ENCODE measurements around the gene STX18. TPM values are rescaled to one million over a fixed set of nuclear protein-coding genes. Genes with fewer than 3 reads are reported as not detected.

STX18 gene
- polyA plus RNA-seq, 1 donor: 42.5 TPM

DNA sequence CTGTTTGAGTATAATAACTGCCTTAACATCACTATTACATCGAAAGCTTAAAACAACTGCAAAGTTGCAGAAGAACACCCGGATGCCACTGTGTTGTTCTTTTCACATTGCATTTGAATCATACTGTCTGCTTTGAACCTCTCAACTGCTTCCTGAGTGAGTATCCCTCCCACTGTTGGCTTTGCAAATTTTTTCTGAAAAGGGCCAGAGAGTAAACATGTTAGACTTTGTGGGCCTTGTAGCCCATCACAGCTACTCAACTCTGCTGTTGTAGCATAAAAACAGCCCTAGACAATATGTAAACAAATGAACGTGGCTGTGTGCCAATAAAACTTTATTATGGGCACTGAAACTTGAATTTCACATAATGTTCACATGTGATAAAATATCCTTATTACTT, 78.9 kb downstream of the STX18 start:
- peaks cover 44% of the 10 kb centered on the region for H3K36me3 ChIP-seq (ENCODE audit: control insufficient read depth, insufficient read depth, low read length)
- no peaks in the 10 kb centered on the region for H3K4me1 ChIP-seq (ENCODE audit: control insufficient read depth, insufficient read depth, low read length)
- H3K27me3 ChIP-seq (ENCODE audit: control insufficient read depth, insufficient read depth, low read length): no peaks in the 10 kb centered on the region
- WGBS (ENCODE audit: insufficient coverage, low lambda C conversion rate): 20% methylated on average over 1 of the region's 3 CpGs
- H3K4me3 ChIP-seq (ENCODE audit: low read length): no peak overlapping the region
- DNase-seq: no peak
- no peak overlapping the region for H3K27ac ChIP-seq (ENCODE audit: low read length)
- no peaks in the 10 kb centered on the region for H3K9me3 ChIP-seq (ENCODE audit: control insufficient read depth, low read depth, low read length)

DNA sequence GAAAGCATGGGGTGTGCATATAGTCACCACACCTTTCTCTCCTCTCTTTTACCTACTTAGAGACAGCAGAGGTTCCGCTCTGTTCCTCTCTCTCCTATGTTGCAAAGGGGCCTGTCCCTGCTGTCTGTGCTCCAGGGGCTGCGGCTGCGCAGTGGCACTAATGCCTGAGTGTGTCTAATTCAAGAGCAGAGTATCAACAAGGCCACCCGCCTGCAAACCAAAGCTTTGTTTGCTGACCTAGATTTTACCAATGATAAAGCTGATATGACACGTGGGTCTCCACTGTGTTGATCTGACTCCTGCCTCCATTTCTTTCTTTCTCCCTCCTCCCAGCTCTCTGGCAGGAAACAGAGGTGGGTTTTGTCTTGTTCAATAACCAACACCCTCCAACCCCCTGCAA, 80.0 kb downstream of the STX18 start:
- DNase-seq: peak in 1 of 2 donors; percentile 6
- no peaks in the 10 kb centered on the region for H3K27me3 ChIP-seq (ENCODE audit: control insufficient read depth, insufficient read depth, low read length)
- no peak overlapping the region for H3K27ac ChIP-seq (ENCODE audit: low read length)
- no peaks in the 10 kb centered on the region for H3K9me3 ChIP-seq (ENCODE audit: control insufficient read depth, low read depth, low read length)
- no peak overlapping the region for H3K4me3 ChIP-seq (ENCODE audit: low read length)
- WGBS (ENCODE audit: insufficient coverage, low lambda C conversion rate): 8% methylated on average over 2 of the region's 5 CpGs
- peaks cover 35% of the 10 kb centered on the region for H3K36me3 ChIP-seq (ENCODE audit: control insufficient read depth, insufficient read depth, low read length)
- H3K4me1 ChIP-seq (ENCODE audit: control insufficient read depth, insufficient read depth, low read length): no peaks in the 10 kb centered on the region

DNA sequence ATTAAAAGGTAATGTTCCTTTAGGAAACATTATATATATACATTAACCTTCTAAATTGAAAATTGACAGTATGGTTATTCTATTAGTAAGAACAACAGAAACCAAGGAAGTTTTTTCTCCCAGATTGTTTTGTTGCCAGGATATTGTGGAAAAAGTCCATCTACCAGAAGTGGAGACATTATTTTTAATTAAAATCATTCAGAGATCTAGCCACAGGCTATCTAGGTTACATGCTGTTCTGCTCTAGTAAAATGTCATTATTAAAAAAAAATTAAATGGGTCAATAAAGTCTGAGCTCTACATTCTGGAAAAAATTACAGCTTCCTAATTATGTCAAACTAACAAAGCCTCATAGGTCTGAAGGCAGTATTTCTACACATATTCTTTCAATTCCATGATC, 80.7 kb downstream of the STX18 start:
- no peaks in the 10 kb centered on the region for H3K27me3 ChIP-seq (ENCODE audit: control insufficient read depth, insufficient read depth, low read length)
- peaks cover 35% of the 10 kb centered on the region for H3K36me3 ChIP-seq (ENCODE audit: control insufficient read depth, insufficient read depth, low read length)
- no peak for DNase-seq
- no peaks in the 10 kb centered on the region for H3K4me1 ChIP-seq (ENCODE audit: control insufficient read depth, insufficient read depth, low read length)
- H3K9me3 ChIP-seq (ENCODE audit: control insufficient read depth, low read depth, low read length): no peaks in the 10 kb centered on the region
- no peak overlapping the region for H3K27ac ChIP-seq (ENCODE audit: low read length)
- H3K4me3 ChIP-seq (ENCODE audit: low read length): no peak overlapping the region

DNA sequence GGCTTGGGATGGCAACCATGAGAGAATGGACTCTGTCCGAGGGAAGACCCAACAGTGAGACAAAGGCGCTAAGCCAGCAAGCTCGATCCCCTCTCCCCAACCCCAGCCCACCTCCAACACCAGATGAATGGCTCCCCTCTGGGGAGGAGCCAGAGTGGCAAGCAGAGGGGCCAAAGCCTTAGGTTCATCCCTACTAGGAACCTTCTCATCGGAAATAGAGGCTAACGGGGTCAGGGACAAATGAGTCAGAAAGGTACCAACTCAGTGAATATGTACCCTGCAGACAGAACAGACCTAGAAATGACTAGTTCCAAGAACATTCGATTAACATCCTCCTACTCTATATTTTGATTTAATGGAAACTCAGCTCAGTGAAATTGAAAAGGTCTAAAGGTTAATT, 81.1 kb downstream of the STX18 start:
- DNase-seq: no peak
- no peak overlapping the region for H3K27ac ChIP-seq (ENCODE audit: low read length)
- no peaks in the 10 kb centered on the region for H3K9me3 ChIP-seq (ENCODE audit: control insufficient read depth, low read depth, low read length)
- no peaks in the 10 kb centered on the region for H3K27me3 ChIP-seq (ENCODE audit: control insufficient read depth, insufficient read depth, low read length)
- 100% methylated on average over 3 of the region's 6 CpGs for WGBS (ENCODE audit: insufficient coverage, low lambda C conversion rate)
- H3K4me1 ChIP-seq (ENCODE audit: control insufficient read depth, insufficient read depth, low read length): no peaks in the 10 kb centered on the region
- H3K36me3 ChIP-seq (ENCODE audit: control insufficient read depth, insufficient read depth, low read length): peaks cover 35% of the 10 kb centered on the region
- H3K4me3 ChIP-seq (ENCODE audit: low read length): no peak overlapping the region

DNA sequence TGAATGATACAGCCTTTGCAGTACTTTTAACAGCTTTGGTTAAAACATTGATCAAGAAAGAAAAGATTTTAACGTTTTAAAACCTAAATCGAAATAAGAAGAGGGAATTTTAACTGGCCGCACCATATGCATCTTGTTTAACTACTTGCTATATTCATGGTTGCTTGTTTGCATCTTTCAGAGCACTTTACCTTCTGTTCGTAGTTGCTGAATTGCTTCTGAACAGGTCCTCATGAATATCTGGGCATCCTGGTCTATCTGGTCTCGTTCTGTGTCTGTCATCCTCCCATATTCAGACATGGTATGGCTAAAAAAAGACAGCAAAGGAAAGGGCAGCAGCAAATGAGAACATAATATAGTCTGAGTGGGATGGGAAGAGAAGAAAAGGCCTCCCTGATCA, 82.7 kb downstream of the STX18 start:
- Histone ChIP-seq H3K4me1 (ENCODE audit: control insufficient read depth, insufficient read depth, low read length) (no peaks in the 10 kb centered on the region), H3K27ac (ENCODE audit: low read length) (no peak overlapping the region), H3K36me3 (ENCODE audit: control insufficient read depth, insufficient read depth, low read length) (peaks cover 41% of the 10 kb centered on the region), H3K9me3 (ENCODE audit: control insufficient read depth, low read depth, low read length) (no peaks in the 10 kb centered on the region), H3K4me3 (ENCODE audit: low read length) (no peak overlapping the region), H3K27me3 (ENCODE audit: control insufficient read depth, insufficient read depth, low read length) (no peaks in the 10 kb centered on the region)
- no peak for DNase-seq
- WGBS (ENCODE audit: insufficient coverage, low lambda C conversion rate): 97% methylated on average over 4 of the region's 5 CpGs

DNA sequence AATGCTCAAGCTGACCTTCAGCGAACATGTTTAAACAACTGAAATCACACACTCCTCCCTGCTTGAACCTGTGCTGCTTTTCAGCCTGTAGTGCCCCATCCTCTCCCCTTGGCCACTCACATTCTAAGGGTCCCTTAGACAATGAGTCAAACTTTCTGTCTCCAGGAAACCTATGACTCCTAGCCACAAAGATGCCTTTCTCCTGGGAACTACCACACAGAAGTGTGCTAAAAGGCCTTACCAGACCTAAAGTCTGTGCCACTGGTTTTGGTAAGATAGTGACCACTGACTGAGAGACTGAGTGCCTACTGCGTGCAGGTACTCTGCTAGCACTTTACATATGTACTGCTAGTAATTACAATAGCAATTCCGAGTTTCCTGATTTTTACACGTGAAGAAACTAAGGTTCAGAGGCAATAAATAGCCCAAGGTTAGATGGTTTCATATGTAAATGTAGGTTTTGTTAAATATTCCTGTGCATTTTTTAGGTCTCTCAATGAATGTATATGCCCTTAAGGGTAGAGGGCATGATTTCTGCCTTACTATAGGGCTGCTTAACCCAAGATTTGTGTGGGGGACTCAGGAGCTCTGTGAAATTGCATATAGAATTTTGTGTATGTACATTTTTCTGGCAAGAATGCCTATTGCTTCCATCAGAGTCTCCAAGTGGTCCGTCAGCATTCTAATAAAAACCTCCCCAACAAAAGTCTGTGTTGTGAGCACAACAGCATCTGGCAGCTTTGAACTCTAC, 83.9 kb downstream of the STX18 start:
- no peak for DNase-seq
- no peak overlapping the region for H3K27ac ChIP-seq (ENCODE audit: low read length)
- peaks cover 53% of the 10 kb centered on the region for H3K36me3 ChIP-seq (ENCODE audit: control insufficient read depth, insufficient read depth, low read length)
- H3K4me3 ChIP-seq (ENCODE audit: low read length): no peak overlapping the region
- WGBS (ENCODE audit: insufficient coverage, low lambda C conversion rate): no CpG with 5 or more reads among the region's 5 CpGs
- no peaks in the 10 kb centered on the region for H3K4me1 ChIP-seq (ENCODE audit: control insufficient read depth, insufficient read depth, low read length)
- no peaks in the 10 kb centered on the region for H3K27me3 ChIP-seq (ENCODE audit: control insufficient read depth, insufficient read depth, low read length)
- no peaks in the 10 kb centered on the region for H3K9me3 ChIP-seq (ENCODE audit: control insufficient read depth, low read depth, low read length)

DNA sequence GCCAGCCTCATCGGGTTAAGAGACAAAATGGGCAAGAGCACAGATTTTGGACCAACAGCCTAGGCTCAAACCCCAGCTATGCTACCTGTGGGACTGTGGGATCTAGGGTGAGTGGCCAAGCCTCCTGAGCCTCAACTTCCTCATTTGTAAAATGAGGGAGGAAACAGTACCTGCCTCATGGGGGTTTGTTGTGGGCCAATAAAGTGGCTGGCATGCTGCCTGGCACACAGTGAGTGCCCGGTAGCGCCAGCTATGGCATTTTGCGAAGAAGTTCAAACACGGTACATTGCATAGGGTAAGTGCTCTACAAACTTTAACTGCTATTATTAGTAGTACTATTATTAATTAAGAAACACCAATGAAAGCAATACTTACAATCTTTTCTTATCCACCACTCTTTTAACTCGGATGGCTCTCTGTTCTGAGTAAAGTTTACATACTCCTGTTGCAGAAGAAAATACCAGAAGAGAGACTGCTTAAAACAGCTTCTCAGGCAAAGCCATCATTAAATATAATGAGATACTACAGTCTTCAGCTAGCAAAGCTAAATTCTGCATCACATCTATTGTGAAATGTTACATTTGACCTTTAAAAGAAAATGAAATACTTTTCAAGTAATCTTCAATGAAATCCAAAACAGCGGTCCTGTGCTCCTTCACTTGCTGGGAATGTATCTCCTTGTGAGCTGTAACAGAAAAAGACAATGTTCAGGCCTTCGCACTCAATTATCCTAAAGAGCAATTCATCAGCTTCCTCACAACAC, 84.9 kb downstream of the STX18 start:
- H3K4me1 ChIP-seq (ENCODE audit: control insufficient read depth, insufficient read depth, low read length): no peaks in the 10 kb centered on the region
- no peaks in the 10 kb centered on the region for H3K9me3 ChIP-seq (ENCODE audit: control insufficient read depth, low read depth, low read length)
- H3K27me3 ChIP-seq (ENCODE audit: control insufficient read depth, insufficient read depth, low read length): no peaks in the 10 kb centered on the region
- no peak overlapping the region for H3K27ac ChIP-seq (ENCODE audit: low read length)
- DNase-seq: no peak
- peaks cover 61% of the 10 kb centered on the region for H3K36me3 ChIP-seq (ENCODE audit: control insufficient read depth, insufficient read depth, low read length)
- no peak overlapping the region for H3K4me3 ChIP-seq (ENCODE audit: low read length)
- WGBS (ENCODE audit: insufficient coverage, low lambda C conversion rate): 90% methylated on average over 2 of the region's 8 CpGs

DNA sequence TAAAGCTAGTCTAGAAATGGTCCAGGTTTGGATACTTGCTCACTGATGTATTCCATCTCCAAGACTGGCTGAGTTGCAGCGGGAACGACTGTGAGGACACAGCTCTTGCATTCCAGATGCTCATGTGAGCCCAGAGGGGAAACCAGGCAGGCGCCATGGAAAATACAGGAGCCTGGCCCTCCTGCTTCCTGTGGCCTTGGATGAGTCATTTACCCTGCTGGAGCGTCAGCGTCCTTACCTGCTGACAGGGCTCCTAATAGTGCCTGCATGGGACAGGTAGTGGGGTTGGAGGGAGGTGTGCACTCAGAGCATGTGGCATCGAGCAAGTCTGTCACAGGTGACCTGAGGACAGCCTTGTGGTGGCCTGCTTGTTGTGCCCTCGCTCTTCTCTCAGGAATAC, 85.5 kb downstream of the STX18 start:
- DNase-seq: no peak
- no peak overlapping the region for H3K27ac ChIP-seq (ENCODE audit: low read length)
- H3K4me1 ChIP-seq (ENCODE audit: control insufficient read depth, insufficient read depth, low read length): no peaks in the 10 kb centered on the region
- H3K9me3 ChIP-seq (ENCODE audit: control insufficient read depth, low read depth, low read length): no peaks in the 10 kb centered on the region
- WGBS (ENCODE audit: insufficient coverage, low lambda C conversion rate): no CpG with 5 or more reads among the region's 7 CpGs
- H3K27me3 ChIP-seq (ENCODE audit: control insufficient read depth, insufficient read depth, low read length): no peaks in the 10 kb centered on the region
- H3K4me3 ChIP-seq (ENCODE audit: low read length): no peak overlapping the region
- H3K36me3 ChIP-seq (ENCODE audit: control insufficient read depth, insufficient read depth, low read length): peaks cover 61% of the 10 kb centered on the region

DNA sequence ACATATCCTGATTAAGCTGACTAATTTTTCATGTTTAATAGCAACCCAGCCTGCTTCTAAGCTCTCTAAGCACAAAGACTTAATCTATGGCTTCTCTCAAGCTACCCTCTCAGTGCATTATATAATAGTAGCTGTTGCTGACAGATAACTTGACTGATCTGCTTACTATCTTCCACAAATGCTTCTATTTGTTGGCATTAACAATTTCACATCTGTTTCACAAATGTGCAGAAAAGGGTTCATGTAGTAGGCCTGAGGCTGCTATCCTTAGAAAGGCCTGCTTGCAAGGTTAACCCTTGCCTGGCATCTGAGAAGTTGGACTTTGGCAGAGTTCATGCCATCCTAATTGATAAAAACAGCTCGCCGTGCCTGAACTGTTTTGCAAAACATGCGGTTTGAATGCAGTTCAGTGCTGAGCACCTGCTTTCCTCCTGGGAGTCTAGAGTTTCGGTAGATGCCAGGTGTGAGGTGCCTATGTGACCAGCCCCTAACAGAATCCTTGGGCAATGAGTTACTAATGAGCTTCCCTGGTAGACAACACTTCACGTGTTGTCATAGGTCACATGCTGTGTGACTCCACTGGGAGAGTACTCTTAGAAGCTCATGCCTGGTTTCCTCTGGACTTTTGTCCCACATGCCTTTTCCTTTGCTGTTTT, 86.5 kb downstream of the STX18 start:
- DNase-seq: peak in 1 of 2 donors; percentile 2
- Histone ChIP-seq H3K4me1 (ENCODE audit: control insufficient read depth, insufficient read depth, low read length) (no peaks in the 10 kb centered on the region), H3K9me3 (ENCODE audit: control insufficient read depth, low read depth, low read length) (no peaks in the 10 kb centered on the region), H3K27me3 (ENCODE audit: control insufficient read depth, insufficient read depth, low read length) (no peaks in the 10 kb centered on the region), H3K36me3 (ENCODE audit: control insufficient read depth, insufficient read depth, low read length) (peaks cover 60% of the 10 kb centered on the region), H3K27ac (ENCODE audit: low read length) (no peak overlapping the region), H3K4me3 (ENCODE audit: low read length) (no peak overlapping the region)
- WGBS (ENCODE audit: insufficient coverage, low lambda C conversion rate): no CpG with 5 or more reads among the region's 5 CpGs

DNA sequence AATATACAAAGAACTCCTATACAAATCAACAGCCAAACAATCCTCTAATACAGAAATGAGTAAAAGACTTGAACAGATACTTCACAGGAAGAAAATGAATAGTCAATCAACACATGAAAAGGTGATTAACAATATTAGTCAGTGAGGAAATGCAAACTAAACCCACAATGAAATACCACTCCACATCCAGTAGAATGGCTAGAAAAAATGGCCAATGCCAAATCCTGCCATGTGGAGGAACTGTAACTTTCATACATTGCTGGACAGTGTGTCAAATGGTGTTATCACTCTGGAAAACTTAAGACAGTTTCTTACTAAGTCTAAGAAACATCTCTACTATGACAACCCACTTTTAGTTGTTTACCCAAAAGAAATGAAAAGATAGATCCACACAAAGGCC, 95.4 kb downstream of the STX18 start:
- no peaks in the 10 kb centered on the region for H3K27me3 ChIP-seq (ENCODE audit: control insufficient read depth, insufficient read depth, low read length)
- no peaks in the 10 kb centered on the region for H3K9me3 ChIP-seq (ENCODE audit: control insufficient read depth, low read depth, low read length)
- H3K27ac ChIP-seq (ENCODE audit: low read length): no peak overlapping the region
- peaks cover 5% of the 10 kb centered on the region for H3K36me3 ChIP-seq (ENCODE audit: control insufficient read depth, insufficient read depth, low read length)
- DNase-seq: no peak
- no peaks in the 10 kb centered on the region for H3K4me1 ChIP-seq (ENCODE audit: control insufficient read depth, insufficient read depth, low read length)
- no peak overlapping the region for H3K4me3 ChIP-seq (ENCODE audit: low read length)
